SJCRH30 (cell line): ENCODE results near the gene EHMT1. TPM values are rescaled to one million over a fixed set of nuclear protein-coding genes. Genes with fewer than 3 reads are reported as not detected.
"Not testable (repeated sequence)": the region's sequence is repeated elsewhere in the genome, so short reads cannot be mapped to it uniquely, and the experiment has no call there.

Experiments used
- DNase-seq, 2 experiments: peaks; one replicate each; pipeline ENCODE4 v3.0.0-alpha.2; 2015 to 2020
- H3K27ac ChIP-seq: fragments of 250-450 bp; sonication (Bioruptor Pico); 2 replicates; pipeline ENCODE4 v1.5.1; 2020; ENCODE audit warnings: mild to moderate bottlenecking, moderate library complexity
- H3K27me3 ChIP-seq: fragments of 250-450 bp; sonication (Bioruptor Pico); 2 replicates; pipeline ENCODE4 v1.5.1; 2020; ENCODE audit warnings: mild to moderate bottlenecking, moderate library complexity
- H3K36me3 ChIP-seq: fragments of 250-450 bp; sonication (Bioruptor Pico); 2 replicates; pipeline ENCODE4 v1.5.1; 2020; ENCODE audit warnings: mild to moderate bottlenecking, moderate library complexity
- H3K4me1 ChIP-seq: fragments of 250-450 bp; sonication (Bioruptor Pico); 2 replicates; pipeline ENCODE4 v1.5.1; 2020; ENCODE audit warnings: mild to moderate bottlenecking, moderate library complexity
- H3K4me3 ChIP-seq: fragments of 250-450 bp; sonication (Bioruptor Pico); 2 replicates; pipeline ENCODE4 v1.5.1; 2020; ENCODE audit warnings: mild to moderate bottlenecking, moderate library complexity
- H3K9me3 ChIP-seq: fragments of 250-450 bp; sonication (Bioruptor Pico); replicated peaks from 2 replicates; pipeline ENCODE4 v1.5.1; 2020; ENCODE audit warnings: mild to moderate bottlenecking, moderate library complexity
- total RNA-seq: library from RNA; depleted of rRNA; stranded (reverse); fragments of >200 nt; shearing (Covaris generic); gene quantifications from 2 replicates; pipeline ENCODE4 v1.2.3, GENCODE V29; 2014

Gene EHMT1
- total RNA-seq, 1 experiment from 2014 or later, result 79.6 TPM

DNA sequence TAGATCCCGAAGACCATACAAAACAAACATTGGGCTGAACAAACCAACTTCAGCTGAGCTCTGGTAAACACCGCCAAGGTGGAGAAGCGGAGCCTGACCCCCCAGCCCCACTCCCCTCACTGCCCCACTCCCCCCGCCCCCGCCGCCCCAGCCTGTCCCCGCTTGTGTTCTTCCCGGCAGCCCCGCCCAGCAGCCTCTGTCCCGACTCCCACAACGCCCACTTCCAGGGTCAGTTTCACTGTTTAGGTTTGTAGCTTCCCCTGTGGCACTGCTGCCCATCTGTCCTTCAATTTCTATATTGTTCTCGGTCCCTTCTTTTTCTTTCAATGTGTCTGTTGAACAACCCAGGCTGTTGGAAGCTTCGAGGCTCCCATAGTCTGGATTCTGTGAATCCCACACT lies 146.7 kb downstream of the EHMT1 start:
- no peaks in the 10 kb centered on the region for H3K27me3 ChIP-seq
- H3K27ac ChIP-seq, result no peak overlapping the region
- DNase-seq, result no peak
- no peak overlapping the region for H3K4me3 ChIP-seq
- no peaks in the 10 kb centered on the region; the same call in 1 of the 2 replicates for H3K9me3 ChIP-seq
- peaks cover 68% of the 10 kb centered on the region for H3K36me3 ChIP-seq
- no peaks in the 10 kb centered on the region for H3K4me1 ChIP-seq

DNA sequence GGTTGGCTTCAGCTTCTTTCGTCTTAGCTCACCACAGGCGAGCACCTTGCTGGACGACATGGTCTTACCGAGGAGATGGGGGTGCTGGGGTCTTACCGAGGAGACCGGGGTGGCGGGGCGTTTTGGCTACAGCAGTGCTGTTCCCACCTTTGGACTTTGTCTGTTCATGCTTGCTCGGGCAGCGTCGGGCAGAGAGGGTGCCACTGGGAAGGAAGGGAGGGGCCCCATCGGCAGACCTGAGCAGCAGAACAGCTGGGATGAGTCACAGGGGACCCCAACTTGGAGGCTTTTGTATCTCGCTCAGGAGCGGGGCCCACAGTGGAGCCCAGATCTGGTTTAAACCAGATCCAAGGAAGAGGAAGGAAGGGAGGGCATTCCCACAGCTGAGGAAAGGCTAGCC lies 152.8 kb downstream of the EHMT1 start:
- Histone ChIP-seq H3K27ac (no peak overlapping the region), H3K36me3 (peaks cover 55% of the 10 kb centered on the region), H3K27me3 (no peaks in the 10 kb centered on the region), H3K9me3 (no peaks in the 10 kb centered on the region; the same call in 1 of the 2 replicates), H3K4me3 (no peak overlapping the region), H3K4me1 (no peaks in the 10 kb centered on the region; the same call in 1 of the 2 replicates)
- DNase-seq, result peak in 1 of 2 experiments; percentile 44

DNA sequence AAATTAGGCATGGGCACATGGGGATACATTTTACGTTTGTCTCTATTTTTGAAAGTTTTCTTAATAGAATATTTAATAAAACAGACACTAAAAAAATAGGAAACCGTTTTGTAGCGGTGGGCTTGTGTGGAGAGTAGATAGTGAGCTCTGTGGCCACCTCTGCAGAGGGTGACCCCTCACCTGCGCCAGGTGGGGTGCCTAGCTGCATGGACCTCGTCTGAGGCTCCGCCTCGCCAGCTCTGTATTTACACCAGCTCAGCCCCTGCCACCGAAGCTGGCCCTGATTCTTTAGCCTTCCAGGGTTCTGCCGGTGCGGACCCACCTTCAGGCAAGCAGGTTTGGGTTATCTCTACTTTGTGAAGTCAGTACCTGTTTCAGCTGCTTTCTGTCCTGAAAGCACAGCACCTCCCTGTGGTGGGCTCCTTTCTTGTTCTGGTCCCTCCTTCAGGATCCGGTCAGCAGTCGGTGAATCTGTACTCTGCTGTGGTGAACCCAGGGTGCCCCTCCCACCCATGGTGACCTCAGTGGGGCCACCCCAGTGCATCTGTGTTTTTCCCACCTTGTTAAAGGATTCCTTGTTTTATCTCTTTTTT lies 153.6 kb downstream of the EHMT1 start:
- Histone ChIP-seq H3K27me3 (no peaks in the 10 kb centered on the region), H3K4me3 (no peak overlapping the region), H3K9me3 (no peaks in the 10 kb centered on the region; the same call in 1 of the 2 replicates), H3K4me1 (no peaks in the 10 kb centered on the region; the same call in 1 of the 2 replicates), H3K36me3 (peaks cover 55% of the 10 kb centered on the region), H3K27ac (no peak overlapping the region)
- no peak for DNase-seq

DNA sequence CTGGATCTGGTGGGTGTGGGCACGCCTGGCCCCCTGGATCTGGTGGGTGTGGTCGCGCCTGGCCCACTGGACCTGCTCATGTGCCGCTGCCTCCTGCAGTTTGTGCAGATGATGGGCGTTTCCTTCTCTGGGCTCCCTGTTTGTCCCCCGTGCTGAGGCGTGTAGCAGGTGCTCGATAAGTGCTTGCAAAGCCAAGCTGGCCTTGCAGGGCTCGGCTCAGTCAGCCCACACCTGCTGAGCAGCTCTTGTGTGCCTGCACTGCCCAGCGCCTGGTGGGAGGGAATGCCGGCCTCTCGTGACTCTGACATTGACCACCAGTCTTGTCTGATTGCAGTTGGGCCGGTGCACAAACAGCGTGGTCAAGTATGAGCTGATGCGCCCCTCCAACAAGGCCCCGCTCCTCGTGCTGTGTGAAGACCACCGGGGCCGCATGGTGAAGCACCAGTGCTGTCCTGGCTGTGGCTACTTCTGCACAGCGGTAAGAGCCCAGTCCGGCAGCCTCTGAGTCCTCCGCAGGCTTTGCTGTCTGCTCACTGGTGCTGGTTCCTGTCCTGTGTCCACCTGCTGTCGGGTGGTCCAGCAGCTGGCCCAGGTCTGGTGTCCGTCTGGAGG lies 156.1 kb downstream of the EHMT1 start:
- no peaks in the 10 kb centered on the region; the same call in 1 of the 2 replicates for H3K9me3 ChIP-seq
- H3K27ac ChIP-seq, result no peak overlapping the region
- peaks cover 49% of the 10 kb centered on the region for H3K36me3 ChIP-seq
- DNase-seq, result no peak
- no peaks in the 10 kb centered on the region for H3K27me3 ChIP-seq
- no peaks in the 10 kb centered on the region; the same call in 1 of the 2 replicates for H3K4me1 ChIP-seq
- H3K4me3 ChIP-seq, result no peak overlapping the region

DNA sequence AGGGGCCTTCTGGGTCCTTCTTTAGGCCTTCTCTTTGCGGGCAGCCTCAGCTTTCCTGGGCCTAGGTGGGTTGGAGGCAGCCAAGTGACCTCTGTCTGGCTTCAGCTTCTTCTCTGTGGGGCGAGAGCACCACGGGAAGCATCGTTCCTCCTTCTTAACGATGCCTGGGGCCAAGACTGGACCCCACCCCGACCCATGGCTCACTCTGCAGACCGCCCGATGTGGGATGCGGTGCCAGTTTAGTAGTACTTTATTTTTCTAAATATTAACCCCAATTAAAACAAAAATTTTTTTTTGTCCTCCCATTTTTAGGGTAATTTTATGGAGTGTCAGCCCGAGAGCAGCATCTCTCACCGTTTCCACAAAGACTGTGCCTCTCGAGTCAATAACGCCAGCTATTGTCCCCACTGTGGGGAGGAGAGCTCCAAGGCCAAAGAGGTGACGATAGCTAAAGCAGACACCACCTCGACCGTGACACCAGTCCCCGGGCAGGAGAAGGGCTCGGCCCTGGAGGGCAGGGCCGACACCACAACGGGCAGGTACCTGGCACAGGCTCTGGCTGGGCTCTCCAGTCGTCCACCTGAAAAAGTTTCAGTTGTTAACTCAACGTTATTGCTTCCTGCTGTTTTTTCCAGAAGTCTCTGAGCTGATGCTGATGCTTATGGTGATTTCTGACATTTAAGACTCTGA lies 157.6 kb downstream of the EHMT1 start:
- H3K4me3 ChIP-seq, result no peak overlapping the region
- no peak overlapping the region for H3K27ac ChIP-seq
- H3K9me3 ChIP-seq, result no peaks in the 10 kb centered on the region
- H3K36me3 ChIP-seq, result peaks cover 41% of the 10 kb centered on the region
- no peak for DNase-seq
- H3K4me1 ChIP-seq, result no peaks in the 10 kb centered on the region; the same call in none of the 2 replicates
- no peaks in the 10 kb centered on the region for H3K27me3 ChIP-seq

DNA sequence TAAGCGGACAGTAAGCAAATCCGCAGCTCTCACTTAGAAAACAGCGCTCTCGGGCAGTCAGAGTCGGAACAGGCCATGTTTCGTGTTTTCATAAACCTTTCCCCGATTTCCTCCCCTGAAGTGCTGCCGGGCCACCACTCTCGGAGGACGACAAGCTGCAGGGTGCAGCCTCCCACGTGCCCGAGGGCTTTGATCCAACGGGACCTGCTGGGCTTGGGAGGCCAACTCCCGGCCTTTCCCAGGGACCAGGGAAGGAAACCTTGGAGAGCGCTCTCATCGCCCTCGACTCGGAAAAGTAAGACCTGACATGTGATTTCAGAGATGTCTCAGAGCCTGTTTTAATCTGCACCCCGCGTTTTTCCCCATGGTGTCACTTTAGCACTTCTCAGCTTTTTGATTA lies 159.0 kb downstream of the EHMT1 start:
- Histone ChIP-seq H3K27ac (no peak overlapping the region), H3K36me3 (peaks cover 52% of the 10 kb centered on the region), H3K4me3 (no peak overlapping the region), H3K9me3 (no peaks in the 10 kb centered on the region), H3K27me3 (no peaks in the 10 kb centered on the region), H3K4me1 (peaks cover 11% of the 10 kb centered on the region)
- no peak for DNase-seq

DNA sequence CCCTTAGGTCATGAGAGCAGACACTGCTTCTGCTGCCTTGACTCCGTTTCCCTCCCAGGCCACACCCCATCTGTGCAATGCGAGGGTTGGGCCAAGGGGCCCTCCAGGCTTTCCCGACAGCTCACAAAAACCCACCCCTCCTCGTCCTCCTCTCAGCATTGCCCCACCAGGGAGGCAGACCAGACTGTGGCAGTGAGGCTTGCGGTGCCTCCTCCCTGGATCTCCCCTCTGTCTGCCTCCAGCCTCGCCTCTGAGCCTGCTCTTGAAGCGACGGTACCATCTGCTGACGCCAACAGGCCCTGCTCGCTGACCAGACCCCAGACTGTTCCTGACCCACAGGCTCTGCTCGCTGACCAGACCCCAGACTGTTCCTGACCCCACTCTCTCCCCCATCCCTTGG lies 159.5 kb downstream of the EHMT1 start:
- H3K27me3 ChIP-seq, result no peaks in the 10 kb centered on the region
- no peak for DNase-seq
- peaks cover 16% of the 10 kb centered on the region for H3K4me1 ChIP-seq
- no peak overlapping the region for H3K27ac ChIP-seq
- no peak overlapping the region for H3K4me3 ChIP-seq
- H3K9me3 ChIP-seq, result no peaks in the 10 kb centered on the region
- peaks cover 50% of the 10 kb centered on the region for H3K36me3 ChIP-seq

DNA sequence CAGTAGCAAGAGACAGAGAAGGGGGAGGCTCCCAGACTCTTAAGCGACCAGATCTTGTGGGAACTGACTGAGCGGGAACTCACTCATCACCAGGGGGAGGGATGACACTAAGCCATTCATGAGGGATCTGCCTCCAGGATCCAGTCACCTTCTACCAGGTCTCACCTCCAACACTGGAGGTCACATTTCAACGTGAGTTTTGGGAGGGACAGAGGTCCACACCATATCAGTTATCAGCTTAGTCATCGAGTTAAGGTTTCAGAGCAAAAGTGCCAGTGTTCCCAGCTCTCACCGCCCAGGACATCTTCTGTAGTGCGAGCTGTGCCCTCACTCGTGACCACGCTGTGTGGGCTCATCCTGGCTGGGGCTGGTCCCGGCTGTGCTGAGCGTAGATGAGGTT lies 160.1 kb downstream of the EHMT1 start:
- H3K27me3 ChIP-seq, result no peaks in the 10 kb centered on the region
- no peak overlapping the region for H3K27ac ChIP-seq
- H3K36me3 ChIP-seq, result peaks cover 47% of the 10 kb centered on the region
- H3K4me3 ChIP-seq, result no peak overlapping the region
- DNase-seq, result no peak
- no peaks in the 10 kb centered on the region for H3K9me3 ChIP-seq
- H3K4me1 ChIP-seq, result peaks cover 19% of the 10 kb centered on the region

DNA sequence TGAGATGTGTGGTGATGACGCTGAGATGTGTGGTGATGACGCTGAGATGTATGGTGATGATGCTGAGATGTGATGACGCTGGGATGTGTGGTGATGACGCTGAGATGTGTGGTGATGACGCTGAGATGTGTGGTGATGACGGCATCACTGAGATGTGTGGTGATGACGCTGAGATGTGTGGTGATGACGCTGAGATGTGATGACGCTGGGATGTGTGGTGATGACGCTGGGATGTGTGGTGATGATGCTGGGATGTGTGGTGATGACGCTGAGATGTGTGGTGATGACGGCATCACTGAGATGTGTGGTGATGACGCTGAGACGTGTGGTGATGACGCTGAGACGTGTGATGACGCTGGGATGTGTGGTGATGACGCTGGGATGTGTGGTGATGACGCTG lies 161.2 kb downstream of the EHMT1 start:
- H3K27me3 ChIP-seq, H3K4me3 ChIP-seq, DNase-seq, H3K27ac ChIP-seq, H3K9me3 ChIP-seq: not testable (repeated sequence)
- H3K4me1 ChIP-seq, result peaks cover 29% of the 10 kb centered on the region
- H3K36me3 ChIP-seq, result peaks cover 46% of the 10 kb centered on the region

DNA sequence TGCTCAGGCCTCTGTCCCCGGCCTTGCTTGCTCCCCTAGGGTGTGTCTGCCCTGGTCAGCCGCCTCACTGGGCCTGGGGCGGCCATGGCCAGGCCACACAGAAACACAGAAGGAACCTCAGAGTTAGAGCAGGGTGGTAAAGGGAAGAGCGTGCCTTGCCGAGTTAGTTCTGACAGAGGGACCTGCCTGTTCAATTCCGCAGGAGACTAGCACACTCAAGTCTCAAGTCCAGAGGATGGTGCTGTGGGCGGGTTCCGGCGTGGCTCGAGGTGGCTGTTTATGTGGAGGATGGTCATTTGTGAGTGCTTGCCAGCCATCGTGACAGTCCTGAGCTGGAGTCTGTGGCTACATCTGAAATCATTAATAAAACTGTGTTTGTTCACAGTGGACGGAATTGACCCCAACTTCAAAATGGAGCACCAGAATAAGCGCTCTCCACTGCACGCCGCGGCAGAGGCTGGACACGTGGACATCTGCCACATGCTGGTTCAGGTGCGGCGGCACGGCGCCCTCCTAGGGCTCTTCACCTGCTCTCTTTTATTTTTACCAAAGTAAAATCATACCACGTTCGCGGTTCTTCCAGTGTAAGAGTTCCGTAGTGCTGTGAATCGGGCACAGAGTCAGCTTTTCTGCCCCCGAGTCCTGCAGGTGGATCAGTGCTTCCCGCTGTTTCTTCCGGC lies 163.2 kb downstream of the EHMT1 start:
- DNase-seq, result no peak
- peaks cover 29% of the 10 kb centered on the region for H3K4me1 ChIP-seq
- peak overlapping the region; percentile 94 for H3K27ac ChIP-seq
- no peaks in the 10 kb centered on the region for H3K9me3 ChIP-seq
- H3K36me3 ChIP-seq, result peaks cover 35% of the 10 kb centered on the region
- no peak overlapping the region for H3K4me3 ChIP-seq
- H3K27me3 ChIP-seq, result no peaks in the 10 kb centered on the region

DNA sequence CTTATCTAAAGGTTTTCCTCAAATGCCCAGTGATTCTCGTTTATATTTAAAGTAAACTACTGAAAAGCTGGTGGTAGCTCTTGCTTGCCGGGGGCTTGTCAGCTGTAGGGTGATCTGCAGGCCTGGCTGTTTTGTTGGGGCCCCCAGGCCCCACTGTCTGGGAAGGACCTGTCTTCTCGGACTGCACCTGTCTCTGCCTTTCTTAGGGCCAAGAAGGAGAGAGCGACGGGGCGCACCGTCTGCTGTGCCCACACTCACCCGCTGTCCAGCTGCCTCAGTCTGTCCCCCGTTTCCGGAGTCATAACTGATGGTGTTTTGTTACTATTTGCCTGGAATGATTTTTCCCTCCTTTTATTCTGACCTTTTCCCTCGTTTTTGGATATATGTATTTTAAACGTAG lies 164.7 kb downstream of the EHMT1 start:
- DNase-seq, result peak; percentile 99
- peaks cover 29% of the 10 kb centered on the region for H3K4me1 ChIP-seq
- no peaks in the 10 kb centered on the region for H3K9me3 ChIP-seq
- H3K36me3 ChIP-seq, result peaks cover 27% of the 10 kb centered on the region
- H3K27ac ChIP-seq, result peak overlapping the region; percentile 94
- no peak overlapping the region for H3K4me3 ChIP-seq
- H3K27me3 ChIP-seq, result no peaks in the 10 kb centered on the region

DNA sequence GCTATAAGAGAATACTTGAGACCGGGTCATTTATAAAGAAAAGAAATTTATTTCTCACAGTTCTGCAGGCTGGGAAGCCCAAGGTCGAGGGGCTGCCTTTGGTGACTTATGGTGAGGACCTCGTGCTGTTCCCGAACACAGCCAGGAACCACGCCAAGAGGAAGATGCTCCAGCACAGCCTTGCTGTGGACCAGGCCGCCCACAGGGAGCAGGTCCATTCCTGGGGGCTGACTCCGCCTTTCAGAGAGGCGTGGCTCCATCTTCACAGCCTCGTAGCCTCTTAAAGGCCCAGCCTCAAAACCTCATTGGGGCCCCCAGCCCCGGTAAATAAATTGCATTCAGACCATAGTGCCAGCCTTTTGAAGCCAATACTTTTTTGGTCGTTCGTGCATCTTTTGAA lies 165.2 kb downstream of the EHMT1 start:
- peaks cover 24% of the 10 kb centered on the region for H3K36me3 ChIP-seq
- no peaks in the 10 kb centered on the region for H3K27me3 ChIP-seq
- H3K27ac ChIP-seq, result peak overlapping the region; percentile 94
- H3K4me1 ChIP-seq, result peaks cover 29% of the 10 kb centered on the region
- no peaks in the 10 kb centered on the region for H3K9me3 ChIP-seq
- no peak overlapping the region for H3K4me3 ChIP-seq
- DNase-seq, result peak; percentile 84 to 87

DNA sequence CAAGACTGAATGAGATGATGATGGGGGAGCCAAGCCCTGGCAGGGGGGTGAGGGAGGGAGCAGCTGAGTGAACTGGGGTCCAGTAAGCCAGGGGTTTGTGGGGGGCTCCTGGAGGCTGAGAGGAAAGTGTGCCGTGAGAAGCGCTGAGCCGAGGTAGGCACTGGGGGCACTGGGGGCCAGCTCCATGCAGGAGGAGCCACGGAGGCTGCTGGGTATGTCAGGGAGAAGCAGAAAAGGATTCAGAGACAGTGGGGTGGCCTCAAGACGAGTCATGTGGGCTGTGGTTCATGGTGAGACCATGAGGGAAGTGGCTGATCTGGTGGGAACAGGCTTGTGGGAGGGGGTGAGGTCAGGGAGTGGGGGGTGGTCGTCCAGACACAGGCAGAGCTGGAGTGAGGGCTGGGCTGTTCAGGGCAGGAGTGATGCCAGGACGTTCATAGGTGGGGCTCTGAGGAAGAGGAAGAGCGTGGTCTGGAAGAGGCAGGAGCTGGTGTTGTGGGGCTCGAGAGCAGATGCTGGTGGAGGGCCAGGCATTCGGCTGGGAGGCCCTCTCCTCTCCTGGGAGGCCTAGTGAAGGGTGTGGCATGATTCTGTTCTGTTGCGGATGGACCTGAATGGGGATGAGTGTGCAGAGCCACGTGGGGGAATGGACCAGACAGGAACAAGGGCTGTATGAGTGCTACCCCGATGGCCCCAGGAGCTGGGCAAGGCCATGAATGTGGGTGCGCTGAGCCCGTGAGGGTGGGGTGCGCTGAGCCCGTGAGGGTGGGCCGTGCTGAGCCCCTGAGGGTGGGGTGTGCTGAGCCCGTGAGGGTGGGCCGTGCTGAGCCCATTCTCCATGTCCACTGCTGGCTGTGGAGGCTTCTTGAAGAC lies 166.1 kb downstream of the EHMT1 start:
- DNase-seq, result peak in 1 of 2 experiments; percentile 10
- no peaks in the 10 kb centered on the region for H3K9me3 ChIP-seq

DNA sequence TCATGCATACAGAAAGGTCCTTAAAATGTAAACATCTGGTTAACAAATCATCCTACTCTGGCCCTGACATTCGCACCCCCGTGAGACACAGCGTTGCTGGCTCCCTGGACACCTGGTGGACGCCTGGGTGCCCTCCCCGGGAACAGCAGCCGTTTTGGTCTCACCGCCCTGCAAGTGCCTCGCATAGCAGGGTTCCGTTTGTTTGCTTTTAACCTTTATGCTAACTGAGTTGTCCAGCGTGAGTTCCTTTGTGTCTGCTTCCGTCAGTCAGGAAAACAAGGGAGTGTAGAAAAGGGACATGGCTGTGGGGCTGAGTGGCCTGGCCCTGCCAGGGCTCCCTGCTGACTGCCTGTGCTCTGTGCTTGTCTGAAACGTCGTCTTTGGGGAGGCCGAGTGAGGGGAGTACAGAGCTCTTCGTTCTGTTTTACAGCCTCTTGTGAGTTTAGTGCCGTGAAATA lies 166.9 kb downstream of the EHMT1 start:
- Histone ChIP-seq H3K27me3 (no peaks in the 10 kb centered on the region), H3K27ac (no peak overlapping the region), H3K4me1 (peaks cover 29% of the 10 kb centered on the region), H3K4me3 (no peak overlapping the region), H3K9me3 (no peaks in the 10 kb centered on the region), H3K36me3 (peaks cover 37% of the 10 kb centered on the region)
- DNase-seq, result no peak

More for the DNA sequence above, 166.1 kb downstream of the EHMT1 start:
- peaks cover 28% of the 10 kb centered on the region for H3K36me3 ChIP-seq
- no peak overlapping the region for H3K4me3 ChIP-seq
- no peaks in the 10 kb centered on the region for H3K27me3 ChIP-seq
- H3K27ac ChIP-seq, result peak overlapping the region; percentile 94
- H3K4me1 ChIP-seq, result peaks cover 29% of the 10 kb centered on the region
